ENCODE results near the gene TRAPPC12.

DNA sequence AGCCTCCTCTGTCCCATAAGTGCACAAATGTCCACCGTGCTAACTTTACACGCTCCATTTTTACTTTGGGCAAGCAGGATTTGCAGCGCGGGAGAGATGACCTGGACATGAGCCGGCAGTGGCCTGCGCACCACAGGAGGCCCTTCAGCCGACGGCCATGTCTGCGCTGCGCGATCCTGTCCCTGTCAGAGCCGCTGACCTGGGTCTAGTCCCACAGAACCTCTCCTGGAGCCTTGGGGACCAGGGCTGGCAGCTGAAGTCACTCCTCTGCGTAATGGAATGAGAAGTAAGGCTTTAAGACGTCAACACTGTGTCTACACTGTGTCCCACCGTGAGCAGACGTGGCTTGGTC, 110.2 kb downstream of the TRAPPC12 start:
- TF ChIP-seq, protein P1, sequence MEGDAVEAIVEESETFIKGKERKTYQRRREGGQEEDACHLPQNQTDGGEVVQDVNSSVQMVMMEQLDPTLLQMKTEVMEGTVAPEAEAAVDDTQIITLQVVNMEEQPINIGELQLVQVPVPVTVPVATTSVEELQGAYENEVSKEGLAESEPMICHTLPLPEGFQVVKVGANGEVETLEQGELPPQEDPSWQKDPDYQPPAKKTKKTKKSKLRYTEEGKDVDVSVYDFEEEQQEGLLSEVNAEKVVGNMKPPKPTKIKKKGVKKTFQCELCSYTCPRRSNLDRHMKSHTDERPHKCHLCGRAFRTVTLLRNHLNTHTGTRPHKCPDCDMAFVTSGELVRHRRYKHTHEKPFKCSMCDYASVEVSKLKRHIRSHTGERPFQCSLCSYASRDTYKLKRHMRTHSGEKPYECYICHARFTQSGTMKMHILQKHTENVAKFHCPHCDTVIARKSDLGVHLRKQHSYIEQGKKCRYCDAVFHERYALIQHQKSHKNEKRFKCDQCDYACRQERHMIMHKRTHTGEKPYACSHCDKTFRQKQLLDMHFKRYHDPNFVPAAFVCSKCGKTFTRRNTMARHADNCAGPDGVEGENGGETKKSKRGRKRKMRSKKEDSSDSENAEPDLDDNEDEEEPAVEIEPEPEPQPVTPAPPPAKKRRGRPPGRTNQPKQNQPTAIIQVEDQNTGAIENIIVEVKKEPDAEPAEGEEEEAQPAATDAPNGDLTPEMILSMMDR (IDR thresholded peaks at IDR 0.05; ENCODE audit: insufficient read depth, low read length, poor library complexity, severe bottlenecking) = no peak
- no peak for TF ChIP-seq EZH2phosphoT487 (conservative IDR thresholded peaks at IDR 0.05; ENCODE audit: low read length)

All from SU-DHL-6 (cell line).